Transverse colon (tissue), 3 donors: ENCODE data around the gene ARHGAP10.

Experiments
- POLR2A ChIP-seq: fragments of 450-650 bp; IDR thresholded peaks from one replicate; pipeline ENCODE4 v1.6.1; 2016; ENCODE audit warnings: antibody characterized with exemption, mild to moderate bottlenecking, moderate library complexity
- TF ChIP-seq, protein P1 (sequence below), 5 experiments: fragments of 200-600 bp in 3 of 5; fragments of 450-650 bp in 2 of 5; sonication (generic) in 3 of 5; IDR thresholded peaks; 1 replicate in 2 of 5; 2 replicates in 3 of 5; pipeline ENCODE4 v1.5.1; 2016 to 2017; ENCODE audit warnings: antibody characterized with exemption in 5 of 5, inconsistent platforms in 3 of 5, mild to moderate bottlenecking in 2 of 5, moderate library complexity in 1 of 5

DNA sequence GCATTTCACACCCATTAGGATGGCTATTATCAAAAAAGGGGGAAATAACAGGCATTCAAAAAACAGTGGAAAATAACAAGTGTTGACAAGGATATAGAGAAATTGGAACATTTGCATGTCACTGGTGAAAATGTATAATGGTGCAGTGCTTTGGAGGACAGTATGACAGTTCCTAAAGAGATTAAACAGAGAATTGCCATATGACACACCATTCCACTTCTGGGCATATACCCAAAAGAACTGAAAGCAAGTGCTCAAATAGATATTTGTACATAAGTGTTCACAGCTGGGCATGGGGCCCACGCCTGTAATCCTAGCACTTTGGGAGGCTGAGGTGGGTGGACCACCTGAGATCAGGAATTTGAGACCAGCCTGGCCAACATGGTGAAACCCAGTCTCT, 362.3 kb downstream of the ARHGAP10 start:
- no peak for TF ChIP-seq POLR2A
- TF ChIP-seq, protein P1, sequence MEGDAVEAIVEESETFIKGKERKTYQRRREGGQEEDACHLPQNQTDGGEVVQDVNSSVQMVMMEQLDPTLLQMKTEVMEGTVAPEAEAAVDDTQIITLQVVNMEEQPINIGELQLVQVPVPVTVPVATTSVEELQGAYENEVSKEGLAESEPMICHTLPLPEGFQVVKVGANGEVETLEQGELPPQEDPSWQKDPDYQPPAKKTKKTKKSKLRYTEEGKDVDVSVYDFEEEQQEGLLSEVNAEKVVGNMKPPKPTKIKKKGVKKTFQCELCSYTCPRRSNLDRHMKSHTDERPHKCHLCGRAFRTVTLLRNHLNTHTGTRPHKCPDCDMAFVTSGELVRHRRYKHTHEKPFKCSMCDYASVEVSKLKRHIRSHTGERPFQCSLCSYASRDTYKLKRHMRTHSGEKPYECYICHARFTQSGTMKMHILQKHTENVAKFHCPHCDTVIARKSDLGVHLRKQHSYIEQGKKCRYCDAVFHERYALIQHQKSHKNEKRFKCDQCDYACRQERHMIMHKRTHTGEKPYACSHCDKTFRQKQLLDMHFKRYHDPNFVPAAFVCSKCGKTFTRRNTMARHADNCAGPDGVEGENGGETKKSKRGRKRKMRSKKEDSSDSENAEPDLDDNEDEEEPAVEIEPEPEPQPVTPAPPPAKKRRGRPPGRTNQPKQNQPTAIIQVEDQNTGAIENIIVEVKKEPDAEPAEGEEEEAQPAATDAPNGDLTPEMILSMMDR (IDR thresholded peaks at IDR 0.05) = no peak
